Ovary (tissue), 3 donors: ENCODE data around the gene CSMD2.

Experiments used
- CTCF ChIP-seq, 3 donors: fragments of 450-650 bp in 2 of 3; fragments of 200-600 bp in 1 of 3; IDR thresholded peaks; one replicate each; pipeline versions ENCODE4 v1.5.1 to v1.8.0; 2016 to 2022; ENCODE audit warnings: antibody characterized with exemption in 3 of 3, mild to moderate bottlenecking in 1 of 3
- POLR2A ChIP-seq: fragments of 450-650 bp; IDR thresholded peaks from one replicate; pipeline ENCODE4 v1.6.1; 2017; ENCODE audit warnings: antibody characterized with exemption, mild to moderate bottlenecking, moderate library complexity
- donor health status: DM: no; HTN: no; CAD: no.

- no peak for TF ChIP-seq CTCF (IDR thresholded peaks at IDR 0.05)
- TF ChIP-seq POLR2A = no peak
Measured at GRCh38 chr1:34002810-34003209, 162.2 kb downstream of the CSMD2 start.
